Stimulated activated CD4-positive, alpha-beta T cell treated with anti-CD3 and anti-CD28 coated beads, Interleukin-4, amount 100 ng/mL, for 24 hours (primary cell): ENCODE results near the gene LYZL1.
"Not testable (repeated sequence)": the region's sequence is repeated elsewhere in the genome, so short reads cannot be mapped to it uniquely, and the experiment has no call there.

Source experiments
- DNase-seq: peaks from one replicate; pipeline ENCODE4 v3.0.0-alpha.2; 2020

LYZL1 gene

DNA sequence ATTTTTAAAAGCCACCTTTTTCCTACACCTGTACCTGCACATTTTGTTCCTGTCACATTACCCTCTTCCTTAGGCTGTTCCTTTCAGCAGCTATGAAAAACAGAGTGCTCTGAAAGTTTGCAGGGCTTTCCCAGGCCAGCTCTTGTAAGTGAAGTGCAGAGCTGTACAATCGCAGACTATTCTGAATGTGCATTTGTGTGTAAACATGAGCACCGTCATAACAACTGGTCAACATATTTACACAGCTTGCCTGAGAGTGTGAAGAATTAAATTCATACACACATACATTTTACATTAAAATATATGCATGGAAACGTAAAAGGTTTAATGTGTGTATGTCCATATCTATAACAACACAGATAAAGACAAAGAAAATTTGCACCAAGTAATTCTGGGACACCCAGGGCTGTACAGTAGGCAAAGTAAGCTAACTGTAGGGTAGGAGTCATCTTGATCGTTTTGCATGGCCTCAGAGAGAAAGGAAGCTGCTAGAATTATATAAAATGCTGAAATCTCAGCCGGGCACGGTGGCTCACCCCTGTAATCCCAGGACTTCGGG lies 23.6 kb upstream of the LYZL1 start:
- no peak for DNase-seq

DNA sequence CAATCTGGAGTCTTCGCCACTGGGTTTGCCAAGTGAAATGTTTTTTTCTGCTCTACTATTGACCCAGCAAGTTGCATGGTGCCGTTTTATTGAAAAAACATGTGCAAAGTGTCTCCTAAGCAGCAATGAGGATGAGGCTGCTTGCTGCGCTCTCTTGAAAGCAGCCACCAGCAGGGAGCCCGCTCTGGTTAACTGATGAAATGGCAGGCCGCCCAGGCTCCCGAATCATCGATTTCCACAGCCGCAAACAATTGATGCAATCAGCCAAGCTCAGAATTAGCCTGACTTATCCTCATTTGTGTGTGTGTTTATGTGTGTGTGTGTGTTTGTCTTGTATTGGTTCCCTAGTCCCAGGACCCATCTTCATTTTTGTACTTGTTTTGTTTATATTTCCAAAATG lies 22.2 kb upstream of the LYZL1 start:
- no peak for DNase-seq

DNA sequence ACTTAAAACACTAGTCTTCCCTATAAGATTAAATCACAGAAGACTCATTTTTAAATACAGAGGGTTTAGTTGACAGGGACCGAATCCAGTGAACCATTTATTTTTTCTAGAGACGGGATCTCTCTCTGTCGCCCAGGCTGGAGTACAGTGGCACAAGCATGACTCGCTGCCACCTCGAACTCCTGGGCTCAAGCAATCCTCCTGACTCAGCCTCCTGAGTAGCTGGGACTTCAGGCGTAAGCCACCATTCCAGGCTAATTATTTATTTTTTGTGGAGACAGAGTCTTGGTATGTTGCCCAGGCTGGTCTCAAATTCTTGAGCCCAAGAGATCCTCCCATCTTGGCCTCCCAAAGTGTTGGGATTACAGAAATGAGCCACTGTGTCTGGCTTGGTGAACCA lies 20.9 kb upstream of the LYZL1 start:
- no peak for DNase-seq

DNA sequence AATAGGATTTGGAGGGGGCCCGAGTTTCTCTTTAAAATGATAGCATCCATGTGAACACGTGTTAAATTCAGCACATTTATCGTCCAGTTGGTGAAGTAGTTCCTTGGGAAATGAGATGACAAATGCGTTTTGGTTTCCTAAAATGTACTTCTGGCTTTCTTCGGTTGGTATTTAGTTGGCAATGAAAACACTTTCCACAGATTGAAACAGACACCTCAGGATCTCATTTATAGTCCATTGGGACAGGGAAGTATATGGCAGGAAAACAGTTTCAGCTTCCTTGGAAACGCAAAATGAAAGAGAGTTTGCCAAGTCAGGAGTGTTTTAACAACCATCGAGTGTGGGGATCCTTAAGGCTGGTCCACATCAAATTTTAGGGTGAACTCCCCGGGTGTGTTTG lies 19.4 kb upstream of the LYZL1 start:
- DNase-seq: no peak

DNA sequence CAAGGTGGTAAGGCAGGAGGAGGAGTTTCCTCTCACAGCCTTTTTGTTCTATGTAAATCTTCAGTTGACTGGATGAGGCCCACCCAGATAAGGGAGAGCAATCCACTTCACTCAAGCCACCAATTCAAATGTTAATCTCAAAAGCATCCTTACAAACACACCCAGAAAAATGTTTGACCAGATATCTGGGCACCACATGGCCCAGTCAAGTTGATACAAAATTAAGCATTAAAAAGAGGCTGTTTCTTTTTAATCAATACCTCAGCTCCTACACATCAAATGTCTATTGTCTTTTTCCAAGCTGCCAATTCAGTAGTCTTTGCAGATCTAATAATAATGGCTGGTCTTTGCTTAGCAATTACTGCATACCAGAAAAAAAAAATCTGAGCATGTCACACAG lies 18.0 kb upstream of the LYZL1 start:
- DNase-seq: no peak

DNA sequence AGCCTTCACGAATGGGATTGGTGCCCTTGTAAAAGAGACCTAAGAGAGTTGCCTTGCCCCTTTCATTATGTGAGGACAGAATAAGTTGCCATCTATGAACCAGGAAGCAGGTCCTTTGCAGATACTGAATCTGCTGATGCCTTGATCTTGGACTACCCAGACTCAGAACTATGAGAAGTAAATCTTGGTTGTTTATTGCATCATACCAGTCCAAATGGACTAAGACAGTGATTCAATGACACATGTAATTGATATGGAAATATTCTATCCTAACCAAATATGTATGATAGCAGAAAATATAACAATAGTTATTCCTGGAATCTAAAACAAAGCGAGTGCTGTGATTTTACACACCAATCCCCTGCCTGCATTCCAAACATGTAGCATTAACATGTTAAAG lies 17.0 kb upstream of the LYZL1 start:
- no peak for DNase-seq

DNA sequence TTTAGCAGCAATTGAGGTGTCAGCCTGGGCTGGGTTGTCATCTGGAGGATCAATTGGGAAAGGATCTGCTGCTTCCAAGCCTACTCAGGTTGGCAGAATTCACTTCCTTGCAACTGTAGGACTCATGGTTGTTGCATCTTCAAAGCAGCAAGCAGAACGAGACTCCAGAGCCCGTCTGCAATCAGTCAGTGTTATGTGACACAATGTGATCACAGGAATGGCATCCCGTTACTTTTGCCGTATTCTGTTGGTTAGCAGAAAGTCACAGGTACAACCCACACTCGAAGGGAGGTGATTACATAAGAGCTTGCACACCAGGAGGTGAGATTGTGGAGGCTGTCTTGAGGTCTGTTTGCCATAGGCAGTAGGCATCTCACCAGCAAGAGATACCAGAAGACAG lies 15.4 kb upstream of the LYZL1 start:
- DNase-seq: no peak

DNA sequence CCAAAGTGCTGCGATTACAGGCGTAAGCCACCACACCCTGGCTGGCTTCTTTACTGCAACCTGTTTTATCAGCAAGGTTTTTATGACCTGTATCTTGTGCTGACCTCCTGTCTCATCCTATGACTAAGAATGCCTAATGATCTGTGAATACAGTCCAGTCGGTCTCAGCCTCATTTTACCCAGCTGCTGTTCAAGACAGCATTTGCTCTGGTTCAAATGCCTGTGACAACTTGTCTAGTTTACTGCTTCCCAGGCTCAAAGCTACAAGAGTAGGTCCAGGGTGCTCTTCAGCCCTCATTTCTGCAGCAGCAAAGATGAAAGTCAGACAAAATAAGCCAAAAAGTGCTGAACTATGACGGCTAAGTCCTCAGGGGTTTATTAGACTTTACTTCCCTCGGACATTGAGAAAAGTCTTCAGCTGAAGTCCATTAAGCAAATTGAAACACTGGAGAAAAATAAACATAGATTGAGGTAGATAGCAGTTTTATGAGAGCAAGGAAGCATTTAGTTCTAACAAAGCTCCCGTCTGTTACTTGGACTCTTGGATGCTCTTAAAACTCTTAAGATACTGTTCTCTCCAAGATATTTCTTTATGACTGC lies 12.5 kb upstream of the LYZL1 start:
- DNase-seq: no peak

DNA sequence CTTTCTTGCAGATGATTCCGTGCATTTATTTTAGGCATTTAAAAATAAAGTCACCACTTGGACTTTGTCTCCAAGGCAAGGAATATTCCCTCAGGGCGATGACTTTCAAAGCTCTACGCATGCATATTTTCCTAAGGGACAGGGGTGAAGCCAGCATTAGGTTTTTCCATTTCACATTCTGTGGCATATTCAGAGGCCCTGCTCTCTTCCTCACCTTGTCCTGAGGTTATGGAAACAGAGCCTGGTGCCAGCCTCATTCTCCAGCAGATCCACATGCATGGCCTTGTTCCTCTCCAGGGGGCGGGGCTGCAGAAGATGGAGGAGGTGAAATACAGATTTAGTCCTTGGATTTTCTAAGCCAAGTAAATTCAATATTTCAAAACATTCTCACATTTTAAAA lies 11.6 kb upstream of the LYZL1 start:
- no peak for DNase-seq

DNA sequence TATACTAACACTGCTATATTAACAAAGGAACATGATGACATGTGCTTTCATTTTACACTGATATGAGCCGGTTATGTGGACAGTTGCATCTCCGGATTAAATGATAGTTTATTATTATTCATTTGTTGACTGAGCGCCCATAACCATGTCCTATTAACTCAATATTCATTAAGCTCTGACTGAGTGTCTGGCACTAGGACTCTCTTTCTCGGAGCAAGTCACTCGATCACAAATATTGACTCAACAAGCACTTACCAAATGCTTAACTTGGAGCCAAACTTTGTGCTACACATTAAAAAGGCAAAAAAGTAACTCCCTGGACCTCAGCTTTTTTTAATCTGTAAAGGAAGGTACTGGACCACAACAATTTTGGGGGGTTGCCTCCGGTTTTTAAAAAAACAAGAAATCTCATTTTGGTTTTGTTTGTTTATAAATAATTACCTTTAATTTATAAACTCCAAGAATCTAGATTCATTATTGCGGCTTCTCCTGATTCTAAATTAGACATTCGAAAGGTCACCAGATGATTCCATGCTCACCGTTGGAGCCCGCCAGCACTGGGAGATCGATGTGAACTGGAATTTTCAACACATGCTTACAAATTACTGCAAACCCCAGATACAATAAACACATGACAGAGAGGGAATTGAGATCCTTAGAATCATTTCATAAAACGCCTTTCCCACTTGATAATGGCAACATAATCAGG lies 8.9 kb upstream of the LYZL1 start:
- no peak for DNase-seq

DNA sequence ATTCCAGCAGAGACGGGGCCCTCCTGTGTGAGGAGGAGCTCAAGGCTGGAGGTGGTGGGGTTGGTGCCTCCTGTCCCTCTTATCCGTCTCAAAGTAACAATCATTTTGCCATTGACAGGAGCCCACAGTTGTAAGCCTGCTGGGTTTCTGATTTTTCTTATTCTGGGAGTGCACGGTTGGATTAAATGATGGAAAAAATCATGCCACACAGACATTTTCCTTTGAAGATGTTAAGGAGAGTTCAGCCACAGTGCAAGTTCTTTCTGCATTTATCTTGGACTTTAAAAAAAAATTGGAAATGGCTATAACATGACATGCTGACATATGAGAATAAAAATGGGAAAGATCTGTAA lies 8.4 kb upstream of the LYZL1 start:
- no peak for DNase-seq

DNA sequence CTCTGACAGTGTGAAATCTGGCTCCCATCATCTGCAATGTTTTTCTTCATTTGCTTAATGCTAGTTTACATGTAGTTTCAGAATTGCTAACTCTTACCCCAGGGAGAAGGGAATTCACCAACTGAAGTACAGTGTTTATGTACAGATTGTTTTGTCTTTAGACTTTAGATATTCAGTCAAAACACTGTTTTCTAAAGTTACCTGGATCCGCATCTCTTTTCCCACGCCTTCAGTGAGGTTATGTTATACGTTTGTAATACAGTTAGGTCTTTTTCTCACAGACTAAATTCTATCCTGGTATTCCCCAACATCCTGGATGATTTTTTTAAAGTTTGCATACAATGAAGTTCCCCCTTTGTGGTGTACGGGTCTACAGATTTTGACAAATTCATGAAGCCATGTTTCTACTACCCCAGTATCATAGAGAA lies 3.2 kb upstream of the LYZL1 start:
- DNase-seq: no peak

DNA sequence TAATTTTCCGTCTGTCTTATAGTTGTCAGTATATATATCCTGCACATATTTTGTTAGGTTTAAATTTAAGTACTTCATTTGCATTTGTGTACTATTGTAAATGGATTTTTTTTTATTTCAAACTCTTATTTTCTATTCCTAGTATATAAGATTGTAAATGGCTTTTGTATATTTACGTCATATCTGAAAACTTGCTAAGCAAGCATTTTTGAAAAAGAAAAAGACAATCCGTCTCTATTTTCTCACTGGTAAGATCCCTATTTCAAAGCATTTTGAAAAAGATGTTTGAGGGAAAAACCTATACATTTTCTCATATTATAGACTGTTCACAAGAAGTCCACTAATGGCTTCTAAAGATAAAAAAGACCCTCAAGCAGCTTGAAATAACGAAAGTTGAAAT lies 1.2 kb upstream of the LYZL1 start:
- DNase-seq: no peak

DNA sequence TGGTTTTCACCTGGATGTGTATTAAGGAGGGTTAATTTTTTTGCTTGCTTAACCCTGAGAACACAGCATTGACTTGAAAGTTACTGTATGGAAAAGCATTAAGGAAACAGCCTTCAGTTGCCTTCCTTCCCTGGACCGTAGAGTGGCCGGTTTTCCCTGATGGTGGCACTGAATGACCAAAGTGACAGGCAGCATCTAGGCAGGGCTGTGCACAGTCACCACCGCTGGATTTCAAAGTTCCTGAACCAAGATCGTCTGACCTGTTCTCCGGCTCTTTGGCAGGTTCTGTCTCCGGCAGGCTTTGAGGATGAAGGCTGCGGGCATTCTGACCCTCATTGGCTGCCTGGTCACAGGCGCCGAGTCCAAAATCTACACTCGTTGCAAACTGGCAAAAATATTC lies 2.7 kb downstream of the LYZL1 start:
- DNase-seq: not testable (repeated sequence)

DNA sequence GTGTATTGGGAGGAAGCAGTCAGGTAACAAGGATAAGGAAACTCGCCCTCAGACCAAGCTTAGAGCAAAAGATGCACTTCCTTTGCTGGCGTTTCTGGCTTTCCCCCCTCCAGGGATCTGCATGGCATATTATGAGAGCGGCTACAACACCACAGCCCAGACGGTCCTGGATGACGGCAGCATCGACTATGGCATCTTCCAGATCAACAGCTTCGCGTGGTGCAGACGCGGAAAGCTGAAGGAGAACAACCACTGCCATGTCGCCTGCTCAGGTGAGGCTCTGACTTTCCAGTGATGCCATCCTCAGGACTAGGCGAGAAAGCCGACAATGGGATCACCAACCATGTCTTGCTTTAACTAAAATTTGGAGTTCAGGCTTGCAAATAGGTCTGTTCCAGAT lies 3.5 kb downstream of the LYZL1 start:
- DNase-seq: not testable (repeated sequence)

DNA sequence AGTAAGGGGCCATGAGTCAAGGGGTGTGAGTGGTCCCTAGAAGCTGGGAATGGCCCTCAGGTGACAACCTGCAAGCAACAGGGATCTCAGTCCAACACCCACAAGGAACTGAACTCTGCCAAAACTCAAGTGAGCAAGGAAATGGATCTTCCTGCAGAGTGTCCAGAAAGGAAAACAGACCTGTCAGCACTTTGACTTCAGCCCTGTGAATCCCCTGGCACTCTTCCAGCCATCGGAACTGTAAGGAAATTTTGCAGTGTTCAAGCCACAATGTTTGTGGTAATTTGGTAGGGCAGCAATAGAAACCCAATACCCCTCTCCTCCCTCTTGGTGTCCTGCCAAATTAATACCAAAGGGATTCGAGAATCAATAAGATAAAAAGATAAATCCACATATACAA lies 6.9 kb downstream of the LYZL1 start:
- DNase-seq: no peak

DNA sequence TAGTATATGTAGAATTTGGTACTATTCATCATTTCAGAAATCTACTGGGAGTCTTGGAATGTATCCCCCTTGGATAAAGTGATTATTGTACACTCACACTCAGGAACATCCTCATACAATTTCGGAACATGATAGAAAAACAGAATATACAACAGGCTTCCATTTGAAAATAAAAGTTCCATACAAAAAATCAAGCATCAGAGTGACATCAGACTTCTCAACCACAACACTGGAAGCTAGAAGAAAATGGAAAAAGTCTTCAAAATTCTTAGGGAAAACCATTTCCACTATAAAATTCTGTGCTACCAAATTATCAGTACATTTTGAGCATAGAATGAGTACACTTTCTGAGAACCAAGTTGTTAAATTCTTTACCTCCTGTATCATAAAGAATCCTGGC lies 8.8 kb downstream of the LYZL1 start:
- no peak for DNase-seq

DNA sequence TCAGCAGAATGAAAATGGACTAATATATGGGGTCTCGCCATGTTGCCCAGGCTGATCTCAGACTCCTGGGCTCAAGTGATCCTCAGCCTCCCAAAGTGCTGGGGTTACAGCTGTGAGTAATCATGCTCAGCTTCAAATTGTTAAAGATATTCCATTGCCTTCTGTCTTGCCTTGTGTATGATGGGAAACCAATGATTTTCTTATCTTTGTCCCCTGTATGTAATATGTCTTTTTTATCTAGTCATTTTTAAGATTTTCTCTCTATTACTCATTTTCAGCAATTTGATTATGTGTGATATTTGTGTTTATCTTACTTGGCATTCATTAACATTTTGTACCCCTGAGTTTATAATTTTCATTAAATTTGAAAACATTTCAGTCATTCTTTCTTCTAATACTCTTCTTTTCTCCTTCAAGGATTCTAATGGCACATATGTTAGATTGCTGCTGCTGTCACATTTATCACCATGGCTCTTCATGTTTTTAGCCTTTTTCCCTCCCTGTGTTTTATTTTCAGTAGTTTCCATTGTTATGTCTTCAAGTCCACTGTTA lies 12.6 kb downstream of the LYZL1 start:
- no peak for DNase-seq

DNA sequence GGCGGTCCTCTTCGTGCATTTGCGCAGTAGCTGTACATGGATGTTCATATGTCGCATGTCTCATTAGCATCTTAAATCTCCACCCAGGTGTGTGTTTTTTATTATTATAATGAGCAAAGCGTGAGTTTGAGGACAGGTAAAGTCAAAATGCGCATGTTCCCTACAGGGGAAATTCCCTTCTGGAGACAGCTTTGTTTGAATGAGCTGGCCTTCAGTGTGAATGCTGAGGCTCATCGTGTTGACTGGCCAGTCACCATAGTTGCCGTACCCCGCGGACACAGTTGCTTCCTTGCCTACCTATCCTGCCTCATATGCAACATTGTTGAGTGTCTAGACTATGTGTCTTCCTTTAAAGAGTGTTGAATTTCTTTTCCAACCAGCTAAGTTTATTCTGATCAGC lies 13.6 kb downstream of the LYZL1 start:
- no peak for DNase-seq

DNA sequence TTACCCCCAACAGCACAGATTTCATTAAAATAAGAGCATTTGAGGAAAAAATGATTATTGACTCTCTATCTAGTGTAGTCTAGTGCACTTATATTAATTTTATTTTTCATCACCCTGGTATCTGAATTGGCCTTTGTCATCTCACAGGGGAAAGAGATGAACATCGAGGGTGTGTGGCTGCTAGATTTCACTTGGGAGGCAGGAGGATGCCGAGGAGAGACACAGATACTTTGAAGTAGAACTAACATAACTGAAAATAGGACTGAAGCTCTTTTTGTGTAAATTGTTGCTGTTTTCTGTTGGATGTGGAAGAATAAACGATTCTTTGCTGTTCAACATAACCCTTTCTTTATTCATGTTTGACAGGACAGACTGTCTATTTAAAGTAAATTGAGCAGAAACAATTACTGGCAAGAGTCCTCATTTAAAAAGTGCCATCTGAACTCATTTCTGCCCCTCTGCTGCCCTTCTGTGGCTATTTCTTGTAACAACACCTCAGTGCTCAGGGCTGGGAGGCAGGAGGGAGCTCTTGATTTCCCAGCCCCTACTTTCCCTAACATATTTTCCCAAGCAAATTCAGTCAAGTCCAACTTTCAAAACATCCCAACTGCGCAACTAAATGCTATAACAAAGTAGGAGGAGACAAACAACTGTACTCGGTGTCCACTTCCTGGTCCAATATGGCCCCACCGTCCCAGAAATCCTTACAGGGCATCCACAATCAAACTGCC lies 15.6 kb downstream of the LYZL1 start:
- DNase-seq: peak; percentile 27

DNA sequence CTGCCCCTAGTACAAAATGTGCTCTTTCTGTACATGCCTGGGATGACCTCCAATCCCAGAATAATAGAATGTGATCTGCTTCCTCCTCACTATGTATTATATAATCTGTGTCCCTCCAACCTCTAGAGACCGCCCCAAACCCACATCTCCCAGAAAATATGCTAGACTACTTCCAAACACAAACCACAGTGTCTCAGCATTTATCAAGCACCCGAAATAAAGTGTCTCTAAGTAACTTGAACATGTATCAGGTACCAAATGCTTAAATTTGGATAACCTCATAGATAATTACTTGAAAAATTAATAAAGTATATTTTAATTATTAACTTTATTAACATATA lies 16.1 kb downstream of the LYZL1 start:
- no peak for DNase-seq

DNA sequence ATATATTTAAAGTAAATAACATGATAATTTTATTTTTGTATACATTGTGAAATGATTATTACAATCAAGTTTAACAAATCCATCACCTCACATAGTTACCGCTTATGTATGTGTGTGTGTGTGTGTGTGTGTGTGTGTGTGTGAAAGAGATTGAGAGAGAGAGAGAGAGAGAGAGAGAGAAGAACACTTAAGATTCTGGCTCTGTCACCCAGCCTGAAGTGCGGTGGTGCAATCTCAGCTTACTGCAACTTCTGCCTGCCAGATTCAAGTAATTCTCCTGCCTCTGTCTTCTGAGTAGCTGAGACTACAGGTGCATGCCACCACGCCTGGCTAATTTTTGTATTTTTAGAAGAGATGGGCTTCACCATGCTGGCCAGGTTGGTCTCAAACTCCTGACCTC lies 17.8 kb downstream of the LYZL1 start:
- no peak for DNase-seq

DNA sequence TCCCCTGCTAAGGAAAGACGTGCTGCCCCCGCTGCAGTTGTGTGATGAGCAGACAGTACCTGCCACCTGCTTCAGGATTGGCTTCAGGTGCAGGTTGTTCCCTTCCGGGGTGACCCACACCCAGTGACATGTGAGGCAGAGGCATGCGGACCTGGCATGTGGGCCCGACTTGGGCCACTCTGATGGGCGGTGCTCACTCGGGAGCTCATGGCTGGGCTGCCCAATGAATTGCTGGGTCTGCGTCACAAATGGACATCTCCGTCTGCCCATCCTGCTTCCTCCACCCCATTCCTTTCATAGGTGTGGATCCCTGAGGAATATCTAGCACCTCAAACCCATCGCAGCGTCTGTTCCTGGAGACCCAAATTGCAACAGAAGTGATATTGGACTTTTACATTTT lies 19.3 kb downstream of the LYZL1 start:
- not testable (repeated sequence) for DNase-seq

DNA sequence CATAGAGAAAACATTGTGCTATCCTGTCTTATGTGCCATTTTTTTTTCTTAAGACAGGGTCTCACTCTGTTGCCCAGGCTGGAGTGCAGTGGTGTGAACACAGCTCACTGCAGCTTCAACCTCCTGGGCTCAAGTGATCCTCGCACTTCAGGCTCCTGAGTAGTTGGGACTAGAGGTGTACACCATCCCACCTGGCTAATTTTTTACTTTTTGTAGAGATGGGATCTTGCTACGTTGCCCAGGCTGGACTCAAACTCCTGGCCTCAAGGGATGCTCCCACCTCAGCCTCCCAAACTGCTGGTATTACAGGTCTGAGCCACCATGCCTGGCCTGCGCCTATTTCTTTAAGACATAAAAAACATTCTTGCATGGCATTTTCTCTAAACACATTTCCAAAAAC lies 20.6 kb downstream of the LYZL1 start:
- no peak for DNase-seq
